GM12878 (cell line): ENCODE measurements around the gene LACRT. TPM values are rescaled to one million over a fixed set of nuclear protein-coding genes. Genes with fewer than 3 reads are reported as not detected.

ENCODE experiments used
- ATAC-seq: fragments of 200-7000 bp; cut with Tn5 transposase; 3 replicates; pipeline ENCODE4 v1.9.1; 2020; ENCODE audit warnings: mild to moderate bottlenecking, moderate library complexity
- BruUV-seq: library from RNA; stranded (reverse); fragments of 400-500 nt; replicated peaks from 2 replicates; lab custom pipeline; 2021; lab: Mats Ljungman, UMichigan
- CTCF ChIA-PET: fragments of 300-600 bp; sonication (Branson Sonifier 250); formaldehyde crosslinking; extraction: SDS; loops from one replicate; lab custom pipeline; 2021; ENCODE audit warnings: inconsistent platforms; lab: Yijun Ruan, JAX
- POLR2A ChIA-PET: fragments of 350-600 bp; formaldehyde crosslinking; extraction: SDS; loops from one replicate; lab custom pipeline; 2021; ENCODE audit warnings: inconsistent platforms; lab: Charles Lee
- RAD21 ChIA-PET: fragments of 300-600 bp; sonication (Branson Sonifier 250); formaldehyde crosslinking; loops from one replicate; lab custom pipeline; 2023; ENCODE audit warnings: antibody characterized with exemption; ENCODE audit not compliant: unreplicated experiment; lab: Charles Lee
- SMC1A ChIA-PET: fragments of 300-600 bp; sonication (Branson Sonifier 250); formaldehyde crosslinking; loops from one replicate; lab custom pipeline; 2023; ENCODE audit not compliant: unreplicated experiment, uncharacterized antibody; lab: Charles Lee
- DNase-seq: peaks from one replicate; pipeline ENCODE4 v3.0.0-alpha.2; 2011; ENCODE audit warnings: low read depth, low spot score
- FAIRE-seq: peaks from 3 replicates; lab custom pipeline; 2011; peaks lifted over from hg19 to GRCh38; lab: Jason Lieb, UNC
- H2AFZ ChIP-seq: 2 replicates; pipeline ENCODE4 v1.6.0; 2011; ENCODE audit warnings: low read depth, low read length, control low read depth; ENCODE audit not compliant: control insufficient read depth
- H3K27ac ChIP-seq: 2 replicates; pipeline ENCODE4 v1.5.1; 2011; ENCODE audit warnings: control low read depth; ENCODE audit not compliant: control insufficient read depth, insufficient read depth
- H3K27me3 ChIP-seq, 2 experiments: replicated peaks in 1 of 2; 2 replicates each; pipeline versions ENCODE4 v1.6.0 to v1.6.1; 2011; ENCODE audit warnings: low read length in 1 of 2; ENCODE audit not compliant: control insufficient read depth in 2 of 2, insufficient read depth in 2 of 2
- H3K36me3 ChIP-seq, 2 experiments: 2 replicates each; pipeline ENCODE4 v1.5.1; 2011; ENCODE audit warnings: low read length in 1 of 2; ENCODE audit not compliant: control insufficient read depth in 2 of 2, insufficient read depth in 2 of 2
- H3K4me1 ChIP-seq: 2 replicates; pipeline ENCODE4 v1.6.1; 2011; ENCODE audit warnings: mild to moderate bottlenecking, low read length, moderate library complexity, mixed read lengths; ENCODE audit not compliant: control insufficient read depth, insufficient read depth
- H3K4me2 ChIP-seq: 2 replicates; pipeline ENCODE4 v1.6.0; 2011; ENCODE audit warnings: control low read depth; ENCODE audit not compliant: control insufficient read depth, insufficient read depth
- H3K4me3 ChIP-seq: fragments of 200-600 bp; sonication (generic); 2 replicates; pipeline ENCODE4 v1.5.1; 2016
- H3K79me2 ChIP-seq: 2 replicates; pipeline ENCODE4 v1.6.0; 2011; ENCODE audit warnings: low read length; ENCODE audit not compliant: control insufficient read depth, insufficient read depth
- H3K9ac ChIP-seq: 2 replicates; pipeline ENCODE4 v1.8.0; 2011; ENCODE audit warnings: low read length, control low read depth, mixed read lengths; ENCODE audit not compliant: control insufficient read depth, insufficient read depth
- H3K9me3 ChIP-seq: replicated peaks from 3 replicates; pipeline ENCODE4 v1.5.1; 2011; ENCODE audit warnings: mild to moderate bottlenecking, low read length; ENCODE audit not compliant: control insufficient read depth, insufficient read depth
- H4K20me1 ChIP-seq: 2 replicates; pipeline ENCODE4 v1.6.0; 2011; ENCODE audit not compliant: control insufficient read depth, insufficient read depth
- BCL11A ChIP-seq: IDR thresholded peaks from 2 replicates; pipeline ENCODE4 v1.6.1; 2011; ENCODE audit warnings: low read depth, low read length
- CBX5 ChIP-seq: sonication (generic); IDR thresholded peaks from 2 replicates; pipeline ENCODE4 v1.6.1; 2016; ENCODE audit warnings: low read depth, moderate library complexity, mild to moderate bottlenecking, inconsistent platforms
- CUX1 ChIP-seq: IDR thresholded peaks from 2 replicates; pipeline ENCODE4 v1.6.1; 2012; ENCODE audit warnings: improper control_type of control experiment, low read depth, low read length; ENCODE audit not compliant: insufficient replicate concordance
- DPF2 ChIP-seq: fragments of 450-650 bp; IDR thresholded peaks from 2 replicates; pipeline ENCODE4 v1.6.1; 2017; ENCODE audit warnings: mild to moderate bottlenecking
- FOXK2 ChIP-seq: fragments of 450-650 bp; IDR thresholded peaks from 2 replicates; pipeline ENCODE4 v1.6.1; 2017; ENCODE audit warnings: mild to moderate bottlenecking, moderate library complexity
- HDAC2 ChIP-seq: fragments of 200-600 bp; sonication (generic); IDR thresholded peaks from 2 replicates; pipeline ENCODE4 v1.6.1; 2017
- LARP7 ChIP-seq: fragments of 450-650 bp; IDR thresholded peaks from 2 replicates; pipeline ENCODE4 v1.6.1; 2017; ENCODE audit warnings: mild to moderate bottlenecking
- MTA2 ChIP-seq: fragments of 450-650 bp; IDR thresholded peaks from 2 replicates; pipeline ENCODE4 v1.6.1; 2016; ENCODE audit warnings: low read depth, mild to moderate bottlenecking, moderate library complexity
- PAX8 ChIP-seq: fragments of 450-650 bp; IDR thresholded peaks from 2 replicates; pipeline ENCODE4 v1.6.1; 2017; ENCODE audit warnings: mild to moderate bottlenecking, moderate library complexity
- RAD21 ChIP-seq: IDR thresholded peaks from 2 replicates; pipeline ENCODE4 v1.6.1; 2011; ENCODE audit warnings: mild to moderate bottlenecking, low read depth, low read length, moderate library complexity; ENCODE audit not compliant: insufficient read depth
- USF1 ChIP-seq: IDR thresholded peaks from 2 replicates; pipeline ENCODE4 v1.6.1; 2011; ENCODE audit warnings: borderline replicate concordance, low read depth, mild to moderate bottlenecking, moderate library complexity, mixed read lengths, low read length; ENCODE audit not compliant: insufficient read depth; ENCODE audit errors: extremely low read length
- WGBS: methylation state at CpG from one replicate; pipeline ENCODE4 v1.1.6; 2016; ENCODE audit warnings: low lambda C conversion rate; ENCODE audit not compliant: insufficient replicate concordance, insufficient coverage; ENCODE audit errors: missing lambda C conversion rate; 5-methylcytosine and 5-hydroxymethylcytosine counted together
- in situ Hi-C: fragments of 300-500 bp; cut with MboI; formaldehyde crosslinking; loops from 9 replicates; pipeline ENCODE4 v1.14.3; 2018; ENCODE audit warnings: mixed read lengths
- intact Hi-C: fragments of 100-400 bp; cut with micrococcal nuclease; formaldehyde crosslinking; loops from one replicate; pipeline ENCODE4 v1.14.2; 2022; ENCODE audit not compliant: unreplicated experiment
- polyA plus RNA-seq, 11 experiments: library from polyadenylated mRNA; depleted of rRNA in 4 of 11; unstranded in 6 of 11; stranded (reverse) in 5 of 11; fragments of >200 nt; fragmentation: Nextera tagmentation in 4 of 11; fragmentation: Illumina TruSeq in 1 of 11; extraction: Ambion mirVana in 4 of 11; extraction: Trizol in 1 of 11; gene quantifications; 1 replicate in 1 of 11; 2 replicates in 10 of 11; pipeline versions ENCODE4 v1.2.1 to v1.2.3, GENCODE V29; 2011 to 2016; ENCODE audit warnings: inconsistent platforms in 2 of 11, missing spikeins in 2 of 11, low read depth in 1 of 11
- total RNA-seq, 4 experiments: library from RNA; depleted of rRNA in 3 of 4; stranded (reverse); fragments of >200 nt in 3 of 4; fragmentation: Illumina TruSeq in 1 of 4; extraction: Trizol in 1 of 4; gene quantifications; 2 replicates each; pipeline versions ENCODE4 v1.2.1 to v1.2.3, GENCODE V29; 2013 to 2021

The LACRT gene
- total and polyA plus RNA-seq, 10 of the 15 experiments (the other 5 are each of a cell fraction or from before 2014, with no cell fraction given), result not detected

- ATAC-seq (no peak), DNase-seq (no peak), FAIRE-seq (no peak)
- Histone ChIP-seq H3K9ac (no peak overlapping the region), H3K4me2 (no peak overlapping the region), H3K4me1 (no peaks in the 10 kb centered on the region), H3K79me2 (no peaks in the 10 kb centered on the region), H3K27ac (no peak overlapping the region), H3K9me3 (no peaks in the 10 kb centered on the region), H3K4me3 (no peak overlapping the region), H2AFZ (no peak overlapping the region), H3K27me3 (peaks cover 2 to 3% of the 10 kb centered on the region in 2 experiments; a peak in 3 of 4 replicates), H3K36me3 (no peaks in the 10 kb centered on the region), H4K20me1 (no peaks in the 10 kb centered on the region)
- CTCF ChIA-PET, result no interaction called here
- no TSS peak for BruUV-seq
- RAD21 ChIA-PET, result no interaction called here
- in situ Hi-C loops, result no loop called here
- TF ChIP-seq PAX8 (no peak), DPF2 (no peak), LARP7 (no peak), USF1 (no peak), MTA2 (no peak)
- SMC1A ChIA-PET, result no interaction called here
- WGBS, result under 1% methylated on average over 6 of the region's 6 CpGs
- POLR2A ChIA-PET, result no interaction called here
- intact Hi-C loops, result no loop called here
Measured at GRCh38 chr12:54608156-54608555, 26.5 kb downstream of the LACRT start.

- DNase-seq, result no peak
- Histone ChIP-seq H3K9ac (no peak overlapping the region), H3K79me2 (no peaks in the 10 kb centered on the region), H3K4me1 (no peaks in the 10 kb centered on the region), H3K4me2 (no peak overlapping the region), H4K20me1 (no peaks in the 10 kb centered on the region), H3K27ac (no peak overlapping the region), H3K9me3 (no peaks in the 10 kb centered on the region), H2AFZ (no peak overlapping the region), H3K4me3 (no peak overlapping the region)
- no peak for ATAC-seq
- in situ Hi-C loops, result no loop called here
- FAIRE-seq, result no peak
- ChIA-PET SMC1A (no interaction called here), POLR2A (interaction anchor here (0.6 to 1.0 kb wide), 3 partner anchors 11 to 353 kb away, joined by 3 to 4 read pairs (median 3); no protein-coding TSS in a partner anchor), CTCF (interaction anchor here (1.1 to 6.3 kb wide), 3 partner anchors 11 to 48 kb away, joined by 3 to 45 read pairs (median 14); no protein-coding TSS in a partner anchor)
- BruUV-seq, result no TSS peak
- no peak for TF ChIP-seq CUX1
- TF ChIP-seq FOXK2, result no peak
- TF ChIP-seq HDAC2, result no peak
- TF ChIP-seq RAD21, result no peak
- TF ChIP-seq BCL11A, result no peak
- TF ChIP-seq CBX5, result no peak
- TF ChIP-seq, all 136 proteins: peak for 0
- WGBS, result 1% methylated on average over 4 of the region's 4 CpGs
- H3K27me3 ChIP-seq, result peaks cover 0 to 1% of the 10 kb centered on the region in 2 experiments; a peak in 2 of 4 replicates
- intact Hi-C loops, result no loop called here
- no peaks in the 10 kb centered on the region for H3K36me3 ChIP-seq
- RAD21 ChIA-PET, result no interaction called here
Measured at GRCh38 chr12:54606556-54606955, 28.1 kb downstream of the LACRT start.
